Mesothelial cell of epicardium (in vitro differentiated cells): ENCODE data around the gene RSBN1L. TPM values are rescaled to one million over a fixed set of nuclear protein-coding genes. Genes with fewer than 3 reads are reported as not detected.

Source experiments
- DNase-seq, 2 experiments: peaks; one replicate each; pipeline ENCODE4 v3.0.0; 2021; ENCODE audit warnings: low spot score in 2 of 2; ENCODE audit not compliant: unreplicated experiment in 2 of 2
- H3K27ac Mint-ChIP-seq: 2 replicates; pipeline ENCODE4 v1.8.0; 2021; ENCODE audit warnings: mixed read lengths
- H3K27me3 Mint-ChIP-seq: 2 replicates; pipeline ENCODE4 v1.8.0; 2021; ENCODE audit warnings: low read depth, mixed read lengths
- H3K36me3 Mint-ChIP-seq: 2 replicates; pipeline ENCODE4 v1.8.0; 2021; ENCODE audit warnings: mixed read lengths
- H3K4me1 Mint-ChIP-seq: 2 replicates; pipeline ENCODE4 v1.8.0; 2021; ENCODE audit warnings: mixed read lengths
- H3K4me3 Mint-ChIP-seq: 2 replicates; pipeline ENCODE4 v1.8.0; 2021; ENCODE audit warnings: mild to moderate bottlenecking, moderate library complexity, mixed read lengths
- H3K9me3 Mint-ChIP-seq: 2 replicates; pipeline ENCODE4 v1.8.0; 2021; ENCODE audit warnings: mixed read lengths
- CTCF ChIP-seq: fragments of 200-600 bp; sonication (generic); IDR thresholded peaks from one replicate; pipeline ENCODE4 v1.5.0; 2021; ENCODE audit warnings: antibody characterized with exemption; ENCODE audit not compliant: unreplicated experiment
- total RNA-seq: library from RNA; stranded (reverse); gene quantifications from 3 replicates; pipeline ENCODE4 v1.2.1, GENCODE V29; 2021

The RSBN1L gene
- total RNA-seq, 1 donor from 2014 or later, result 26.7 TPM

DNA sequence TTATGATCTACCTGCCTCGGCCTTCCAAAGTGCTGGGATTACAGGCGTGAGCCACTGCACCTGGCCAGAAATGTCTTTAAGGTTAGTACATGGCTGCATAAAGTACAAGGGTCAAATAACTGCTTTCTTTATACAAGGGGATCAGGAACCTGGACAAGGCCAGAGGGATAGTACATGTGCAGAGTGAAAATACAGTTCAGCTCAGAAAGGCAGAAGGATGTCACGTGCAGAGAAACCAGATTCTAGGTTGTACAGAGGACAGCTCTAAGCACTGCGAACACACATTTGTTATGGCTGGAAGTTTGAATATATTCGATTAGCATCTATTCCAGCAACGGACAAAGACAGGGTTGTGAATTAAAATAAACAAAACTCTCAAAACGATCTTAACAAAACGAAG lies 6.0 kb upstream of the RSBN1L start:
- peaks cover 15% of the 10 kb centered on the region for H3K36me3 Mint-ChIP-seq
- H3K4me1 Mint-ChIP-seq, result peaks cover 29% of the 10 kb centered on the region
- H3K4me3 Mint-ChIP-seq, result no peak overlapping the region
- H3K27ac Mint-ChIP-seq, result peak overlapping the region; percentile 61
- no peak for TF ChIP-seq CTCF
- H3K9me3 Mint-ChIP-seq, result peaks cover 3% of the 10 kb centered on the region
- DNase-seq, result no peak
- H3K27me3 Mint-ChIP-seq, result no peaks in the 10 kb centered on the region

DNA sequence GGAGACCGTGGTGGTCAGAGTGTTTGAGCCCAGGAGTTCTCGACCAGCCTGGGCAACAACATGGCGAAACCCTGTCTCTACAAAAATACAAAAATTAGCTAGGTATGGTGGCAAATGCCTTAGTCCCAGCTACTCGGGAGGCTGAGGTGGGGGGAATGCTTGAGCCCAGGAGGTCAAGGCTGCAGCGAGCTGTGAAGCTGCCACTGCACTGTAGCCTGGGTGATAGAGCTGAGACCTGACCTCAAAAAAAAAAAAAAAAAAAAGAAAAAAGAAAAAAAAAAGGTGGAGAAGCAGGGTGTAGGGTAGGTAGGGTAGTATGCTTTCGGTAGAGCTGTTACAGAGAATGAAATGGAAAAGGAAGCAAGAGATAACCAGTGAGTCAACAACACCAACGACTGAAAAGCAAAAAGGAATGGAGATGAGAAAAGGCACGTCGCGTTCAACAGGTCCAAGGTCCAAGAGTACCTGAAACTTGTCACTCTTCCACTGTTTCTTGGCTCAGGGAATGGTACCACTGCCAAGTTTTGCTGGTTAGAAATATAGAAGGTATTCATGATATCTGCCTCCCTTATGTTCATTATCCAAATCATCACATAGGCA lies 4.3 kb upstream of the RSBN1L start:
- peaks cover 3% of the 10 kb centered on the region for H3K9me3 Mint-ChIP-seq
- no peak overlapping the region for H3K4me3 Mint-ChIP-seq
- DNase-seq, result no peak
- H3K4me1 Mint-ChIP-seq, result peaks cover 23% of the 10 kb centered on the region
- no peak overlapping the region for H3K27ac Mint-ChIP-seq
- no peak for TF ChIP-seq CTCF
- peaks cover 15% of the 10 kb centered on the region for H3K36me3 Mint-ChIP-seq
- H3K27me3 Mint-ChIP-seq, result no peaks in the 10 kb centered on the region

GRCh38 chr7:77693830-77694583 lies 2.3 kb upstream of the RSBN1L start:
- peaks cover 31% of the 10 kb centered on the region for H3K4me1 Mint-ChIP-seq
- TF ChIP-seq CTCF, result no peak
- peak overlapping the region; percentile 50 for H3K4me3 Mint-ChIP-seq
- no peak for DNase-seq
- peaks cover 12% of the 10 kb centered on the region for H3K36me3 Mint-ChIP-seq
- peaks cover 3% of the 10 kb centered on the region for H3K9me3 Mint-ChIP-seq
- no peaks in the 10 kb centered on the region for H3K27me3 Mint-ChIP-seq
- H3K27ac Mint-ChIP-seq, result peak overlapping the region; percentile 18

- TF ChIP-seq CTCF, result no peak
- H3K4me1 Mint-ChIP-seq, result peaks cover 36% of the 10 kb centered on the region
Measured at GRCh38 chr7:77696643-77697534, 630 bp downstream of the RSBN1L start.

GRCh38 chr7:77697535-77697831 lies 1.2 kb downstream of the RSBN1L start:
- Mint-ChIP-seq H3K27ac (peak overlapping the region; percentile 97), H3K9me3 (peaks cover under 1% of the 10 kb centered on the region), H3K4me1 (peaks cover 37% of the 10 kb centered on the region), H3K36me3 (peaks cover 7% of the 10 kb centered on the region), H3K27me3 (no peaks in the 10 kb centered on the region), H3K4me3 (peak overlapping the region; percentile 99)
- DNase-seq, result no peak
- no peak for TF ChIP-seq CTCF

More at GRCh38 chr7:77696643-77697534, 630 bp downstream of the RSBN1L start:
- H3K36me3 Mint-ChIP-seq, result peaks cover 9% of the 10 kb centered on the region
- H3K27me3 Mint-ChIP-seq, result no peaks in the 10 kb centered on the region
- DNase-seq, result peak; percentile 51 to 73
- peak overlapping the region; percentile 99 for H3K4me3 Mint-ChIP-seq
- peaks cover 3% of the 10 kb centered on the region for H3K9me3 Mint-ChIP-seq
- H3K27ac Mint-ChIP-seq, result peak overlapping the region; percentile 97
